SK-N-SH (cell line): ENCODE measurements around the gene PRKN. TPM values are rescaled to one million over a fixed set of nuclear protein-coding genes. Genes with fewer than 3 reads are reported as not detected.
A peak's percentile ranks its signal among the peaks of the same experiment; 100 is the strongest.

Source experiments
- CHD2 ChIP-seq: fragments of 150-350 bp; IDR thresholded peaks from 2 replicates; pipeline ENCODE4 v1.6.1; 2018; ENCODE audit warnings: low read length; ENCODE audit not compliant: partially characterized antibody
- EP300 ChIP-seq, 2 experiments: IDR thresholded peaks; 2 replicates each; pipeline versions ENCODE4 v1.4.0 to v1.6.1; 2012; ENCODE audit warnings: borderline replicate concordance in 1 of 2, low read depth in 1 of 2, low read length in 1 of 2
- EZH2phosphoT487 ChIP-seq: fragments of 200-600 bp; sonication (generic); IDR thresholded peaks from 2 replicates; pipeline ENCODE4 v1.6.1; 2017; ENCODE audit warnings: low read depth, mixed run types, mild to moderate bottlenecking, antibody characterized with exemption, moderate library complexity, borderline replicate concordance
- FOXJ3 ChIP-seq: sonication (generic); formaldehyde crosslinking; IDR thresholded peaks from 2 replicates; pipeline ENCODE4 v1.5.1; 2020; ENCODE audit warnings: mild to moderate bottlenecking, missing genetic modification reagents
- GATA2 ChIP-seq: sonication (generic); formaldehyde crosslinking; IDR thresholded peaks from 2 replicates; pipeline ENCODE4 v1.5.0; 2020; ENCODE audit warnings: mild to moderate bottlenecking, missing genetic modification reagents
- JUND ChIP-seq: IDR thresholded peaks from 2 replicates; pipeline ENCODE4 v1.4.0; 2012
- MEF2A ChIP-seq: IDR thresholded peaks from 2 replicates; pipeline ENCODE4 v1.4.0; 2012; ENCODE audit warnings: low read depth, borderline replicate concordance
- NRF1 ChIP-seq: IDR thresholded peaks from 2 replicates; pipeline ENCODE4 v1.6.1; 2012; ENCODE audit warnings: low read depth, mild to moderate bottlenecking, low read length
- PBX3 ChIP-seq: IDR thresholded peaks from 2 replicates; pipeline ENCODE4; 2012
- RCOR1 ChIP-seq: fragments of 150-350 bp; IDR thresholded peaks from 2 replicates; pipeline ENCODE4 v1.6.1; 2017; ENCODE audit warnings: antibody characterized with exemption, low read length
- REST ChIP-seq: IDR thresholded peaks from 2 replicates; pipeline ENCODE4 v1.6.1; 2012; ENCODE audit warnings: mild to moderate bottlenecking, low read depth, low read length, moderate library complexity
- RFX5 ChIP-seq: IDR thresholded peaks from 2 replicates; pipeline ENCODE4 v1.6.1; 2012; ENCODE audit warnings: mild to moderate bottlenecking, improper control_type of control experiment, low read length
- RXRA ChIP-seq: IDR thresholded peaks from 2 replicates; pipeline ENCODE4 v1.4.0; 2012; ENCODE audit warnings: low read depth, mild to moderate bottlenecking, borderline replicate concordance
- USF1 ChIP-seq: IDR thresholded peaks from 2 replicates; pipeline ENCODE4 v1.4.0; 2012; ENCODE audit warnings: low read depth, borderline replicate concordance
- YY1 ChIP-seq: IDR thresholded peaks from 2 replicates; pipeline ENCODE4 v1.4.0; 2012; ENCODE audit warnings: low read depth, mild to moderate bottlenecking
- polyA plus RNA-seq, 3 experiments: library from polyadenylated mRNA; depleted of rRNA; stranded (reverse); fragments of >200 nt; gene quantifications; 2 replicates each; pipeline ENCODE4 v1.2.3, GENCODE V29; 2012
- TF ChIP-seq, protein P1 (sequence below): fragments of 150-350 bp; IDR thresholded peaks from 2 replicates; pipeline ENCODE4 v1.6.1; 2016; ENCODE audit warnings: mild to moderate bottlenecking, low read depth, low read length
- TF ChIP-seq, protein P2 (sequence below): fragments of 150-350 bp; IDR thresholded peaks from 2 replicates; pipeline ENCODE4 v1.6.1; 2017; ENCODE audit warnings: antibody characterized with exemption, low read length, low read depth, borderline replicate concordance

Gene PRKN
- polyA plus RNA-seq, 1 of the 3 experiments (the other 2 are of a cell fraction) = 0.76 TPM

- TF ChIP-seq, protein P1, sequence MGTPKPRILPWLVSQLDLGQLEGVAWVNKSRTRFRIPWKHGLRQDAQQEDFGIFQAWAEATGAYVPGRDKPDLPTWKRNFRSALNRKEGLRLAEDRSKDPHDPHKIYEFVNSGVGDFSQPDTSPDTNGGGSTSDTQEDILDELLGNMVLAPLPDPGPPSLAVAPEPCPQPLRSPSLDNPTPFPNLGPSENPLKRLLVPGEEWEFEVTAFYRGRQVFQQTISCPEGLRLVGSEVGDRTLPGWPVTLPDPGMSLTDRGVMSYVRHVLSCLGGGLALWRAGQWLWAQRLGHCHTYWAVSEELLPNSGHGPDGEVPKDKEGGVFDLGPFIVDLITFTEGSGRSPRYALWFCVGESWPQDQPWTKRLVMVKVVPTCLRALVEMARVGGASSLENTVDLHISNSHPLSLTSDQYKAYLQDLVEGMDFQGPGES = no peak
- TF ChIP-seq MEF2A = no peak
- peak; percentile 19; the same call in 1 of the 2 replicates for TF ChIP-seq JUND
- TF ChIP-seq RXRA = no peak
- TF ChIP-seq GATA2 = no peak
- TF ChIP-seq, protein P2, sequence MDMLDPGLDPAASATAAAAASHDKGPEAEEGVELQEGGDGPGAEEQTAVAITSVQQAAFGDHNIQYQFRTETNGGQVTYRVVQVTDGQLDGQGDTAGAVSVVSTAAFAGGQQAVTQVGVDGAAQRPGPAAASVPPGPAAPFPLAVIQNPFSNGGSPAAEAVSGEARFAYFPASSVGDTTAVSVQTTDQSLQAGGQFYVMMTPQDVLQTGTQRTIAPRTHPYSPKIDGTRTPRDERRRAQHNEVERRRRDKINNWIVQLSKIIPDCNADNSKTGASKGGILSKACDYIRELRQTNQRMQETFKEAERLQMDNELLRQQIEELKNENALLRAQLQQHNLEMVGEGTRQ = no peak
- TF ChIP-seq CHD2 = no peak
- TF ChIP-seq REST = no peak
- no peak for TF ChIP-seq RFX5
- TF ChIP-seq YY1 = no peak
- peak in 1 of 2 experiments; percentile 64; a peak in 2 of 4 replicates for TF ChIP-seq EP300 (IDR thresholded peaks at IDR 0.05; ENCODE audit: borderline replicate concordance in 1 of 2, low read depth in 1 of 2, low read length in 1 of 2)
- TF ChIP-seq EZH2phosphoT487 = no peak
- peak; percentile 93 for TF ChIP-seq PBX3
- no peak for TF ChIP-seq NRF1
- no peak for TF ChIP-seq USF1
- no peak for TF ChIP-seq FOXJ3
- TF ChIP-seq RCOR1 = no peak
Measured at GRCh38 chr6:161406646-161407045, 1320.9 kb downstream of the PRKN start (continued).
